NCI-H446 (cell line): ENCODE results near the gene CAPN15.
"Not testable (repeated sequence)": the region's sequence is repeated elsewhere in the genome, so short reads cannot be mapped to it uniquely, and the experiment has no call there.

Experiments
- DNase-seq, 2 experiments: peaks; one replicate each; lab custom pipeline; 2025; lab: John Stamatoyannopoulos, UW

CAPN15 gene

DNA sequence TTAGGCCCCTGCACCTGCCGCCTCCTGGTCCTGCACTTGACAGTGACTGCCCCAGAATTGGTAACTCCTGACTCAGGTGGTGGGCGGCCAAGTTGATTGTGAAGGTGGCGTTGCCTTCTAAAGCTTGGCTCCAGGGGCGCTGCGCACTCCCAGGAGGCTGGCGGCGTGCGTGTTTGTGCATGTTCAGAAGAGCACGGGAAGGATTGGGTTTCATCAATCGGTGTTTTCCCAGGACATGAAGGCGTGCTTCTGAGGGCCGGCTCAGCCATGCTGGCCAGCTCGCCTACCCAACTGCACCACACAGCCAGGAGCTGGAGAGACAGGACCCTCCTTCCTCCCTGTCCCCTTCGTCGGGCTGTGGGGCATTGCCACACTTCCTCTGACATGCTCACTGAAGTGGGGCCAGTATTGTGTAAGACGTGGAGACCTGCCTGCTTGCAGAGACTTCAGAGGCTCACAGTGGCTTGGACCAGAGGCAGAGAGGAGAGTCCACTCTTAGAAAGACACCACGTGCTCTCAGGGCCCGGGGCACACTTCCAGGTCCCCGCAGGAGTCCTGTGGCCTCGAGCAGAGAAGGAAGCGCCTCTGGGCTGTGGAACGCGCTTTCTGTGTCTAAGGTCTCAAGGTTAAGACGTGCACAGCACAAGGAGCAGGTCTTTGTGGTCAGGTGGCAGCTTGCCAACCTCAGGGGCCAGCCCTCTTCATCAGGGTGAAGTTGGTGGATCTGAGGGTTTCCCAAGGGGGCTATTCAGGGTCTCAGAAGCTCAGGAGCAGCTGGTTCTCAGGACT lies 65.2 kb downstream of the CAPN15 start:
- no peak for DNase-seq

DNA sequence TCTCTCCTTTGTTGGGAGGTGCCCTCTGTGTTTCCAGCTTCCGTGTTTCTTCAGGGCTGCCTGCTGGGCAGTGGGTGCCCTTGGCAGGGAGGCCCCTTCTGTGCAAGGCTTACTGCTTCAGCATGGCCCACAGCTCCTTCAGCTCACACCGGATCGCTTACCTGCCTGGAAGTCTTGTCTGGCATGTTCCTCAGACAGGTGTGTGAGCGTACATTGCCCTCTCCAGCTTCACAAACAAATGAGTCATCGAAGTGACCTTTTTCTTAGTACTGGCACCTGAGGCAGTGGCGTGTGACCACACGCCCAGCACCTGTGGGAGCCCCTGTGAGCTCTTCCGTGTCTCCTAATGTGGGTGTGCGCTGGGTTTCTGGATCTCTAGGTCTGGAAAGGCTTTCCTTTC lies 65.9 kb downstream of the CAPN15 start:
- no peak for DNase-seq

DNA sequence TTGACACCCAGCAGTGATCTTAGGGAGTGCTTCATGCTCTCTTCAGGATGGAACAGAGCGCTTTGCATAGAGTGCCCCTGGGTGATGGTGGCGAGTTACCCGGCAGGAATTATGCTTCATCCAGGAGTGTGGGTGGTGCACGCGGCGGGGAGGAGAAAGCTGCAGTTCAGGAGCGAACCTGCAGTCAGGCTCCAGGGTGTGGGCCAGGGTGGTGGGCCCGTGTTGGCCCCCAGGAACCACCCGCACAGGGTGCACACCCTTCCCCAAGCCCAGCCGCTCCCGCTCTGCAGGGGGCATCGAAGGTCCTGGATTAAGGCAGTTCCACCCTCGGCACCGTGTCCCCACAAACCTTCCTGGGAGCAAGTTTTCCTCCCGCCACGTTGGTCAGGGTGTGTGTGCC lies 66.3 kb downstream of the CAPN15 start:
- DNase-seq: no peak

GRCh38 chr16:595094-595528 lies 67.6 kb downstream of the CAPN15 start:
- DNase-seq: no peak

DNA sequence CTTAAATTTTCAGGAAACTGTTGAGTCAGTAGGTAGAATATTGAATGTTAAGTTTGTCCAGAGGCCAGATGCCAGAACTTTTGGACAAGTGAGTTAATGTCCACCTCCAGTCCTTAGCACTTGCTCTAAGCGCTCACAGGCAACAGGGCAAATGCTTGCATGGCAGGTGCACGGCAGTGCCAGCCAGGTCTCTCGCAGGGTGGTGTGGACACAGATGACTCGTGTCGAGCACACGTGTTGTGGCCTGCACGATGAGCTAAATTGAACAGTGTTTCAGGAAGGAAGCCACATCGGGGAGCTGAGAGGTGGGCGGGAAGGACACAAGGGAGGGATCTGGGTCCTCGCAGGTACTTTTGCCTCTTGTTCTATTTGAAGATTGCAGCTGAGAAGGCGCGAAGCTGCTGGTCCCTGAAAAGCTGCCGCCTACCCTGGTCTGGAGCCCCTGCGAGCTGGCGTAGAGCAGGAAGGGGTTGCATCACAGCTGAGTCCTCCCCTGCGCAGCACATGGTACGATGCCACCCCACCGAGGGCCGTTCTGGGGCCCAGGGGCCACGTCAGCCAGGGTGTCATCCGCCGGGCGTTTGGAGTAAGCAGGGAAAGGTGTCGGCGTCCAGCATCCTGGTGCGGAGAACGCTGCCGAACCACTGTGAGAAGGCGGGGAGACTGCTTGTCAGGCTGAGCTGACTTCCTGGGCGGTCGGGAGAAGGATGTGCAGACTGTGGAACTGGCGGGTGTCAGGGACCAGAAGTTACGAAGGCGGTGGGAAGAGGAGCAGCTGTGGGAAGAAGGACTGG lies 68.6 kb downstream of the CAPN15 start:
- no peak for DNase-seq

GRCh38 chr16:596736-597060 lies 69.2 kb downstream of the CAPN15 start:
- DNase-seq: no peak

DNA sequence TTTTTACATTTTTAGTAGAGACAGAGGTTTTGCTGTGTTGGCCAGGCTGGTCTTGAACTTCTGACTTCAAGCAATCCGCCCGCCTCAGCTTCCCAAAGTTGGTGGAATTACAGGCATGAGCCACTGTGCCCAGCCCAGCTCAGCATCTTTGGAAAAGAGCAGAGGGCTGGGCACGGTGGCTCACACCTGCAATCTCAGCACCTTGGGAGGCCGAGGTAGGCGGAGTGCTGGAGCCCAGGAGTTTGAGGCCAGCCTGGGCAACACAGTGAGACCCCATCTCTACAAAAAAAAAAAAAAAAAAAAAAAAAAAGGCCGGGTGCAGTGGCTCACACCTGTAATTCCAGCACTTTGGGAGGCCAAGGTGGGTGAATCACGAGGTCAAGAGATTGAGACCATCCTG lies 70.1 kb downstream of the CAPN15 start:
- not testable (repeated sequence) for DNase-seq

GRCh38 chr16:598823-599739 lies 71.6 kb downstream of the CAPN15 start:
- DNase-seq: no peak

DNA sequence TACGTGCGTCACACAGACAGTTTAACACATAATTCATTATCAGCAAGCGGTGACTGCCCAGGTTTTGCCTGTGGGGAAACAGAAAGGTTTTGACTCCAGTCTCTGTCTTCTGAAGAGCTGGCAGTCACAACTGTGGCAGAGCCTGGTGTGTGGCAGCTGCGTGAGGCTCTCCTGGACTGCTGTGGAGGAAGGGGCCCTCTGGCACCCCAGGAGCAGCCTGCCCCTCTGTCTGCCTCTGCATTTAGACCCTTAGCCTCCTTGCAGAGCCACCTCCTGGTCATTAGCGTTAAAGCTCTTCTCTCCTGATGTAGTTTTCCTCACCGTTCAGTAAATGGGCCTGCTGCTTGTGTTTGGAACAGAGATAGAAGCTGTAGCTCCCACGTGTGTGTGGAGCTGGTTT lies 73.3 kb downstream of the CAPN15 start:
- DNase-seq: no peak

GRCh38 chr16:603933-604332 lies 76.4 kb downstream of the CAPN15 start:
- DNase-seq: no peak
